Measurements from ENCODE around the gene IDH1.
"Not testable (repeated sequence)": the region's sequence is repeated elsewhere in the genome, so short reads cannot be mapped to it uniquely, and the experiment has no call there.

The IDH1 gene

DNA sequence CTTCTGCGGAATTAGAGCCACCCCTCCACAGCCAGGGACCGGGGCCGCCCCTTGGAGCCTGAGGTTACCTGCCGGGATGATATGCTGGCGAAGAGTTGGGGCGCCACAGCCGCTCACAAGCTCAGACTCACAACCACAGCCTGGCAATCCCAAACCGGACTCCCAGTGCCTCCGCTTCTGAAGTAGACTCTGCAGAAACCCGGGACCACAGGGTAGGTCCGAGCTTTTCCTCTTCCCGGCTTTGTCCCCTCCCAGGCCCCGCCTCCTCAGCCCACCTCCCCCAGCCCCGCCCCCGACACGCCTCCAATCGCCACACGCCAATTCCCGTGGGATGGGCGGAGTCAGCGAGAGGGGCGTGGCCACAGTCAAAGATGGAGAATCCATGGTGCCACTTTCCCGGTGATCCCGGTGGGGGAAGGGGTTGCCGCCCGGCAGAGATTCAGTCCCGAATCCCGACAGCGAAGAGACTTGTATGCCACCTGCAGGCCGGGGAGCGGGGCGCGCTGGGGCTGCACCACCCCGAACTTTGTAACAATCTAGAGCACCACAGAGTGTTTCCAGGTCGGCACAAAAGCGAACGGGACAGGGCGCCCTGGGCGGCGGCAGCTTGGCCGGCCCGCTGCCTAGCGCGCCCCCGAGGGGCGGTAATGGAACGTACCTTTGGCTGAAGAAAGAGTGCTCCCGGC is at the start of gene IDH1:
IDH1 (minus strand) TSS at position 201 of the 686 bp plus-strand sequence. CDS start 3,520 bp downstream, outside the sequence.
- peak; percentile 70 for DNase-seq

DNA sequence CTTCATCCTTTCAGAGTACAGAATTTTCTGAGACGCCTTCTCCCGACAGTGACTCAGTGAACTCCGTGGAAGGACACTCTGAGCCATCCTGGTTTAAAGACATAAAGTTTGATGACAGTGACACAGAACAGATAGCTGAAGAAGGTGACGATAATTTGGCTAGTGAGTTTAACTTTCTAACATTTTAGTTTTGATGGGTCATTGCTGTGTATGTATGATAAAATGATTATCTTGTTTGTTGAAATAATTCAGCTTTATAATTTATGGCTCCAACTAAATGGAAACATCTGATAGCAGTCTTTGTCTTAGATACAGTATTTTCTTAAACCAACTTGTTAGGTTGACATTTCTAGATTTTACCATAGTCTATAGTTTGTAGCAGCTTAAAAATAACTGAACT is 49.3 kb upstream of the IDH1 start:
- no peak for DNase-seq

DNA sequence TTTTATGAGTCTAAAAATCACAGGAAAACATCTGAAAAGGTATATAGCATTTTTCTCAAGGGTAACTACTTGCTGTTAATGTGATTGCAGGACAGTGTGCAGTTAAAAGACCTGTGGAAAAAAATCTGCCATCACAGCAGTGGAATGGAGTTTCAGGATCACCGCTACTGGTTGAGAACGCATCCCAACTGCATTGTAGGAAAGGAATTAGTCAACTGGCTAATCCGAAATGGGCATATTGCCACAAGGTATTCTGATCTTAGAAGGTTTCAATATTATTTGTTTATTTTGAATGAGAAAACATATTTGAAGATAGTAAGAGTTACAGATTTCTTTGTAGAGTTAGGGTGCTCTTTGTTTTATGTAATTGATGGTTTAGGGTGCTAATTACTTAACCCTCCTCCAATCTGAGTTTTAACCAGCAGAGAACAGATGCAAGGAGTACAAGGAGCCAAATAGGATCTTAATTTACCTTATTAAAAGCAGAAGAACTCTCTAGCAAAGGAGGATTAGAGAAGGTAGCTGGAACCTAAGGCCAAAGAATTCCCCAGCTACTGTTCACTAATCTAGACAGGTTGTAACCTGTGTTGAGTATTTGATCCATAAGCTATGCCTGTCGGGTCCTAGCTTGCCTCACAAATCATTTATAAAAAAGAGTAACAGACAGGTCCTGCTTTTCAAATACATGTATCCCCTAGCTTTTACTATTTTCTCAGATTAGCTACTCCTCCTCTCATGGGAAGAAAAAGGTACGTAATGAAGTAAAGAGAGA is 46.2 kb upstream of the IDH1 start:
- no peak for DNase-seq

DNA sequence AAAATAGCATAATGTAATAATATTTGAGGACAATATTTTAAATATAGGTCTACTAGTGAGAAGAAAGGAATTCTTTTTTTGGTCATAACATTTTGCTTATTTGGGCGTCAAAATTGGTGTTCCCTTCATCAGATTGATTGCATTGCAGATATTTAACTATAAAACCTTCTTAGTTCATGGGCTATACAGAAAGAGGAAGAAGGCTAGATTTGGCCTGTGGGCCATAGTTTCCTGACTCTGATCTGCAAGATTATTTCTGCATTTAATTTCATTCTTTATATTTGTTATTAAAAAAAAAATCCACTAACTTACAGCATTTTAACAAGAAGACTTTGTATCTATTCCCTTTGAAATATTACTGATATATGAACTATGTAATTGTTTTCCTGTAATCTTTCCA is 43.1 kb upstream of the IDH1 start:
- no peak for DNase-seq

DNA sequence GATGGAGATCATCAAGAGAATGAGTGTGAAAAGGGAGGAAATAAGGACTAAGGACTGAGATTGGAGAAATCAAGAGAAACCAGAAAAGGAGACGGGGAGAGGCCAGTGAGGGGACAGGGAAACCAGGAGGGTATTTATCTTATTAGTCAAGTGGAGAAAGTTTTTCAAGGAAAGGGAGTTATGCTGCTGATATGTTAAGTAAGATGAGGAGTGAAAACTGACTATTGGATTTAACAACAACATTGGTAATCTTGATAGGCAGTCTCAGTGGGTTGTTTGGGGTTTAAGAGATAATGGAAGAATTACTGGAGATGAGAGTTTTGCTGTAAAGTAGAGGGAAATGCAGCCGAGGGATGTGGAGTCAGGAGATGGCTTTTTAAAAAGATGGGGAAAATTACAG is 41.7 kb upstream of the IDH1 start:
- DNase-seq: no peak

- no peak for DNase-seq
Observed at GRCh38 chr2:208295834-208296233, 41.0 kb upstream of the IDH1 start.

DNA sequence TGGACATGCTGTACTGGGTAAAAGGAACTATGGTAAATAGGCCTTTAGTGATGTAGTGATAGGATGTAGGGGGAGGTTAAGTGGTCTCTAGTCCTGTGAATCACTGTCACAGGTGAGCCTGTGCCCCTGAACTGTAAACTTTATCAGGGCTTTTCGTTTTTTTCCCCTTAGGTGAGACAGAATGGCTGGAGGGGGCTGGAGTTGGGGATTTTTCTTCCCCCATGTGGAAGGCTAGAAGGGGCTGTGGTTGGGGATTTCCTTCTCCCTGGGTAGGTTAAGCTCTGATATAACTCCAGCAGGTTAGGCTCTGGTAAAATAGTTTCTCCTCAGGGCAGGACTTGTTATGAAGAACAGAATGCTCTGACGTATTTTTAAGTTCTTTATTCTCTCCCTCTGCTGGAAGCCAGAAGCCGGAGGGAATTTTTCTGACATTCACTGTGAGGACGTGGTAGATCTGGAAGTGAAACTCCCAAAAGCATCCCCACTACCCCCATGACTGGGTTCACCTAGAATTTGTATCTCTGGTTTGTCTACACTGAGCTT is 39.7 kb upstream of the IDH1 start:
- no peak for DNase-seq

- DNase-seq: no peak
Observed at GRCh38 chr2:208285853-208286252, 31.0 kb upstream of the IDH1 start.

DNA sequence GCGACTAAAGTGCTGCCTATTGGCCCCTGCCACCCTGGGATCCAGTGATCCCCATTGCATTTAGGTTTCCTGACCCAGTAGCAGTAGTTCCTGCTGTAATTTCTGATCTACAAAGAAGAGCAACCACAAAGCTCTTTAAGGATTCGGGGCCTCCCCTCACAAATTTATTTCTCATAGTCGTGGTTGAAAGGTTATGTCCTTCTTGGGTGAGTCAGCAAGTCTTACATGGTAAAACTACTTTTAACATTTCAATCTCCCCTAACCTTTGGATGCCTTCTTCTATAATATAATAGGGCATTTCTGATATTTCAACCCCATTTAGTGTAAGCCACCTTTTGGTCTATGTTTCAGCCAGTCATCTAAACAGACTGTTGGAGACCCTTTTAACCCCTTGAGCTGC is 26.1 kb upstream of the IDH1 start:
- no peak for DNase-seq

- DNase-seq: no peak
Observed at GRCh38 chr2:208280234-208280633, 25.4 kb upstream of the IDH1 start.

DNA sequence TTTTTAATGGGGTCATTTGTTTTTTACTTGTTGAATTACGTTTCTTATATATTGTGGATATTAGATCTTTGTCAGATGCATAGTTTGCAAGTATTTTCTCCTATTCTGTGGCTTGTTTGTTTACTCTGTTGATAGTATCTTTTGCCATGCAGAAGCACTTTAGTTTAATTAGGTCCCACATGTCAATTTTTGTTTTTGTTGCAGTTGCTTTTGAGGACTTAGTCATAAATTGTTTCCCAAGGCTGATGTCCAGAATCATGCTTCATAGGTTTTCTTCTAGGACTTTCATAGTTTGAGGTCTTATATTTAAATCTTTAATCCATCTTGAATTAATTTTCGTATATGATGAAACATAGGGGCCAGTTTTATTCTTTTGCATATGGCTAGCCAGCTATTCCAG is 24.4 kb upstream of the IDH1 start:
- DNase-seq: no peak

DNA sequence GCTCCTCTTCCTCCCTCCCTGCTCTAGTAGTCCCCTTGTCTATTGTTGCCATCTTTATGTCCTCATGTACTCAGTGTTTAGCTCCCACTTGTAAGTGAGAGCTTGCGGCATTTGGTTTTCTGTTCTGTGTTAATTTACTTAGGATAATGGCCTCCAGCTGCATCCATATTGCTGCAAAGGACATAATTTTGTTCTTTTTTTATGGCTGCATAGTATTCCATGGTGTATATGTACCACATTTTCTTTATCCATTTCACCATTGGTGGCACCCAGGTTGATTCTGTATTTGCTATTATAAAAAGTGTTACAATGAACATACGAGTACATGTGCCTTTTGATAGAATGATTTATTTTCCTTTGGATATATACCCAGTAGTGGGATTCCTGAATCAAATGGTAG is 23.7 kb upstream of the IDH1 start:
- no peak for DNase-seq

GRCh38 chr2:208274748-208275147 is 19.9 kb upstream of the IDH1 start:
- DNase-seq: no peak

DNA sequence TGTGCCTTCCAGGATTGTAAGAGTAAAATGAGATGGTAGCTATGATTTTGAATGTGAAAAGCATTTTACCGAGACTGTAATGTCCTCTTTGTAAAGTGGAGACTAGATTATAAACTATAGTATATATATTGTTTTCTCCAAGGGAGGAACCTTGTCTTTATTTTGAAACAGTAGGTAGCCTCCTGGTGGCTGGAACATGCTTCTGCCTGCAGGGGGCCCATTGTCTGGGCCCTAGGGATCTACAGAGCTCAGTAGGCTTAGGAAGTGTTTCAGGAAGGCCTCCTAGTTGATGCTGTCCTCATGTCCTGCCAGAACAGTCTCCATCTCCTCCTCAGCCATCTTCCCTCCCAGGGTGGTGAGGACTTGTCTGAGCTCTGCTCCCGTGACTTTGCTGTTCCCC is 14.2 kb upstream of the IDH1 start:
- no peak for DNase-seq

GRCh38 chr2:208268156-208268952 is 13.5 kb upstream of the IDH1 start:
- DNase-seq: no peak

DNA sequence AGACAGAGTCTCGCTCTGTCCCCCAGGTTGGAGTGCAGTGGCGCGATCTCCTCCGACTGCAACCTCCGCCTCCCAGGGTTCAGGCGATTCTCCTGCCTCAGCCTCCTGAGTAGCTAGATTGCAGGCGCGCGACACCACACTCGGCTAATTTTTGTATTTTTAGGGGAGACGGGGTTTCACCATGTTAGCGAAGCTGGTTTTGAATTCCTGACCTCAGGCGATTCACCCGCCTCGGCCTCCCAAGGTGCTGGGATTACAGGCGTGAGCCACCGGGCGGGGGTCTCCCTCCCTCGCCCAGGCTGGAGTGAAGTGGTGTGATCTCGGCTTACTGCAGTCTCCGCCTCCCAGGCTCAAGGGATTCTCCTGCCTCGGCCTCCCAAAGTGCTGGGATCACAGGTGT is 12.7 kb upstream of the IDH1 start:
- not testable (repeated sequence) for DNase-seq

DNA sequence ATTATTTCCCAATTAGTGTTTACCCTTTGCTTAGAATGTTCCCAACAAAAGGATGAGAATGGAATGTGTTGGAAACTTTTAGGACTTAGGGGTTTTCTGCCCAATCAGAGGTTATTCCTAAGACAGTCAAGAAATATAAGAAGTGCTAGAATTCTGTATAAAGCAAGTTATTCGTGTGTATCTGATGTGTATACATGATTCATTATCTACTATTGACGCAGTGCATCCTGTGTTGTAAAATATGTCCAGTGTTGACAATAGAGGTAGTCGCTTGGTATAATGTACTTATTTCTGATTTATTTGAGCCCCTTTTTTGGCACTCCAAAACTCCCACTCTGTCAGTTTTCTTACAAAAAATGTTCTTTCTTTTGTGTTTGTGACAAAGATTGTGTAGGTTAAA is 12.1 kb upstream of the IDH1 start:
- DNase-seq: no peak

- no peak for DNase-seq
Observed at GRCh38 chr2:208266553-208266893, 11.7 kb upstream of the IDH1 start.

DNA sequence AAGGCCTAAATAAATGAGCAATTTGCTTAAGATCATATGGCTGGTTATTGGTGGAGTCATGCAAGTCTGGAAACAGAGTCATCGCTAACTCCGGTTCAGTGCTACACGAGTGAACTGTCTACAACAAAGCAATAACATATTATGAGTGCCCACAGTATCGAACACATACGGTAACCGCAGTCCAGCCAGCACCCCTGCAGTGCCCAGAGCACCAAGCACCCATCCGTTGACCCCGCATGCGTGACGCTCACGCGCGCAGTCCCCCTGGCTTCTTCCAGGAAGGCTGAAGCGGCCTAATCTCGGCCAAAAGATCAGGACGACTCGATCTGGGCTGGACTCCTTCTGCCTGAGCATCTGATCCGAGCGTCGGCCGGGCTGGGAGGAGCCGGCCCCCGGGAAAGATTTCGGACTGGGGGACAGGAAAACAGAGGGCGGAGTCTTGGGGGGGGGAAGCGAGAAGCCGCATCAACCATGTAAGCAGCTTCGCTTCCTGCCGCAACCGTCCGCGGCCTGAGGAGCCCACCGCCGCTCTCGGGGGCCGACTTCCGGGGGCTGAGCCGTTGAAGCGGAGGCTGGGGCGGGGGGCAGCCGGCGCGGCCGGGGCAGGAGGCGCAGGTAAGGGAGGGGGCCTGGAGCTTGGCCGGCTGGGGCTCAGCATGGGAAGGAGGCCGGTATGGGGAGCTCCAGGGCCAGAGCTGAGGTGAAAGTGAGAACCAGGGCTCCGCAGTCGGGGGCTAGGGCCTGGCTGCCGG is 11.1 kb upstream of the IDH1 start, which contains the start of gene PIKFYVE:
PIKFYVE (plus strand) TSS at position 455 of the 752 bp plus-strand sequence. CDS start 5,265 bp downstream, outside the sequence.
- peak; percentile 96 for DNase-seq

DNA sequence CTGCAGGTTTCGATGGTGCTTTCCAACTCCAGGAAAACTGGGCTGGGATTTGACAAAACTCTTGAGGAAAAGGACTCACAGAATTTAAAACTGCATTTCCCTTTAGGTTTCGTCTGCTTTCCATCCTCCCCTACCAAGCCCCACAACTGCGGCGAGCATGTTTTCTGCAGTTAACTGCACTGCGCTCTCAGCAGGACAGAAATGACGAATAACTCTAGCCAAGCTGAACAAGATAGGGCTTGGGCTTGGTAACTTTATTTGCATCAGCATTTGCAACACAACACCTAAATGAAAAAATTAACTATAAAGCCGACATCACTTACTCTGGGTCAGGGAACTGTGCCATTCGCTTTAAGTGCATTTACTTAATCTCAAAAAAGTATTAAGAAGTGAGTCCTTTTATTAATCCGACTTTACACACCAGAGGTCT is 10.5 kb upstream of the IDH1 start:
- DNase-seq: peak; percentile 1

- not testable (repeated sequence) for DNase-seq
Observed at GRCh38 chr2:208256849-208257813, 2.3 kb upstream of the IDH1 start.

All from NCI-H446 treated with DMSO at 0.1 percent for 48 hours (cell line).